T-helper 9 cell (primary cell): ENCODE results near the gene MAP3K3.
"Not testable (repeated sequence)": the region's sequence is repeated elsewhere in the genome, so short reads cannot be mapped to it uniquely, and the experiment has no call there.

Experiments
- DNase-seq: peaks from one replicate; pipeline ENCODE4 v3.0.0-alpha.2; 2020

The MAP3K3 gene

DNA sequence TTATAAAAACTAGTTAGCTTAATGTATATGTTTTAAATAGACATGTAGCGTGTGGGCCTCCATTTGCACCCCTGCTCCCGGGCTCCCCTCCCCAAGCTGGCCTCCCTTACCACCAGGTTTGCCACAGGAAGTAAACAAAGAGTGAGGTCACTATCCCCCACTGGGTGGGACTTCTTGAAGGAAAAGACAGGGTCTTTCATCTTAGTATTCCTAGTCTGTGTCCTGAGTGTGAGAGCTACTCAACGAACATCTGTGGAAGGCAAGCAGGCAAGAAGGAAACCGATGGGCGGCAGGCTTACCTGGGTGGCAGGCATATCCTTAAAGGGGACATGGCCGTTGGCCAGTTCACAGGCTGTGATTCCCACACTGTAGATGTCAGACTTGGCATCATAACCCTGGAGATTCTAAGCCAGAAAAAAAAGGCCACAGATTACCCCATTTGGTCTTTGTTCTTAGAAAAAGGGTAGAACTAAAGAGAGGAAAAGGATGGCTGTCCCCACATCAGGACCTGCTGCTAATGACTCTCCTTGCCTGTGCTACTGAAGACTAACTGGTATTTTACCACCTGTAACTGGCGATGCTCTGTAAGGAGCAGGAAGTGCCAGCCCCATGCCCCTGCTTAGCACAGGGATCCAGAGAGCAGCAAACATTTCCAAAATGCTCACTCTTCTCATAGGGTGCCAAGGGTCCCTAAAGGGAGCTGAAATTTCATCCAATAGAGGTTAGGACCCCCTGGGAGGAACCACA is 84.3 kb downstream of the MAP3K3 start:
- no peak for DNase-seq

DNA sequence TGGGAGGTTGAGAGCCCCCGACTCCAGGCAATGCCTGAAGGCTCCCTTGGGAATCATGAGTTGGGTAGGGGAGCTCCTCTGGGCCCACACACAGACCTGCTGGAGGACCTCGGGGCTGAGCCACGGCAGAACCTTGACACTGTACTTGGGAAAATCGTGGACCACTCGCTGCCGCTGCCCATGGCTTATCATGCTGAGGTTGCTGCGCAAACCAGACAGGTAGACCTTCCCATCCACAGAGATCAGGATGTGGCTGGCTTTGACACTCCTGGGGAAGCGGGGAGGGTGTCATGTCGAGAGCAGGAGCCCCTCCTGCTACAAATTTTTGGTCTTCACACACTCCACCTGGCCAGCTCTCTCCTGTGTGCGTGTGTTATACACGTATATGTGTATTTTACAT is 84.9 kb downstream of the MAP3K3 start:
- DNase-seq, result no peak

DNA sequence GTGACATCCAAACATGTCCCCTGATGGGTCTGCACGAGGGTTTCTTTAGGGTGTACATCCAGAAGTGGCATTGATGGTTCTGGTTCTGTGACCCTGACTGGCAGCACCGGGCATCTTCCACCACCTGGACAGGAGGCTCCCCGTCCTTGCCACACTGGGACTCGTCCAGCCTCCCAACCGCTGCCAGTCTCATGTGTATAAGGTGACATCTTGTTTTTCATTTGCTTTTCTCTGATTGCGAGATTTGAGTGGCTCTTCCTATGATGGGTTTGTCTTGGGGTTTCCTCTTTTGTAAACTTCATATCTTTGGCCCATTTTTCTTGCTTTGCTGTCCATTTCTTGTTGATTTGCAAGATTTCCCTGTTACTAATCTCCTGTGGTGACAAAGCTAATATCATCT is 86.9 kb downstream of the MAP3K3 start:
- no peak for DNase-seq

DNA sequence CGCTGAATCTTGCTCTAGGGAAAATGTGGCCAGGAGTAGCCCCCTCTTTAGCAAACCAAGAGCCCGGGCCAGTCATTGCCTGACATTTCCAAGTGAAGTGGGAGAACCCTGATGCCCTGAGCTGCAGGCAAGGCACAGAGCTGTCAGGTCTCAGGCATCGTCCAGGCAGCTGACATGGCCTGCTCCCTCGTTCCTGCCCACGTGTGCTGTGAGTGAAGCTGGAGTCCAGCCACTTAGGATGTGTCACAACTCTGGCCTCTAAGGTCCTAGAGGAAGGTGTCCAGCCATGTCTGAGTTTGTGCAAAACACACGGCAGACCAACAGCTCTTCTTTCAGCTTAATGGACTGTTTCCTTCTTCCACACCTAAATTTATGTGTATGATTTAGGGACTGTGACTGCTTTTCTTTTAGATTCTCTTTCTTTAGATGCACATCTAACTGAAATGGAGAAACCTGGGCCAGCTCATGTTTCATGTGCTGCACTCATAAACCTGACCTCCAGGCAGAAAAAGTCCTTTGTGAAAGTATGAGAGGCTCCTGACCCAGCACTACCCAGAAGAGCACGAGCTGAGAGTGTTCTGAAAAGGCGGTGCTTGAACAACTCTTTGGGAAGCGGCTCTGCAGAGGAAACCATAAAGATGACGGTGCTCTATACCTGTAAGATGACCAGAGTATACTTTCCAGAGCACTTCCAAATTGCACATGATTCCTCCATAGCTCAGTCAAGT is 92.5 kb downstream of the MAP3K3 start:
- no peak for DNase-seq

DNA sequence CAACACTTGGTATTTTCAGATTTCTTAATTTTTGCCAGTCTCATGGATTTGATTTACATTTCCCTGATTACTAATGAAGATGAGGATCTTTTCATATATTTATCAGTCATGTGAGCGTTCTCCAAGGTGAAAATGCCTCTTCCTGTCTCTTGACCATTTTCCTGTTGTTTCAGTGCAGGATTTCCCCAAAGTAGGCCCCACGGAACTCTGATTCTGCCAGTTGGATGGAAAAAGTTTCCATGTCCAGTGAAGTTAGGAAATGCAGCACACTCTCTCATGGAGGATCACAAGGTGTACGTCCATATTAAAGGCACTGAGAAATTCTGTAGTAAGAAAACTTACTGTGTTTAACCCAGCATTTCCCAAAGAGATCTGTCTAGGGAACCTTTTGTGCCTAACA is 94.2 kb downstream of the MAP3K3 start:
- no peak for DNase-seq

DNA sequence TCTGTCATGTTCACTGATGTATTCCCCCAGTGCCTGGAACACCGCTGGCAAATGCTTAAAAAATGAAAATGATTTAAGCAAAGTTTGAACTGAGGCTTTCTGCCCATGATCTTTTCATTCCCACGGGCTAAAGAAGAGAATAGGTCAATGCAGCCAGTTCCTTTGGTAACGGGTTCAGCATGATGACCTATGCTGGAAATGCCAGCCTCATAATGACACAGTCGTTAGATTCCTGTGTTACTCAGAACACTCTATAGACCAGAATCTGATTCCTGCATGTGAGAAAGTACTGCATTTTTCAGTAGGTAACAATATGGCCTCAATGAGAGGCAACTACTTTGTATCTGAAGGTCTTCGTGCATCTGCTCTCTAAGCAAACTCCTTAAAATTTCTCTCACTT is 96.8 kb downstream of the MAP3K3 start:
- DNase-seq, result no peak

DNA sequence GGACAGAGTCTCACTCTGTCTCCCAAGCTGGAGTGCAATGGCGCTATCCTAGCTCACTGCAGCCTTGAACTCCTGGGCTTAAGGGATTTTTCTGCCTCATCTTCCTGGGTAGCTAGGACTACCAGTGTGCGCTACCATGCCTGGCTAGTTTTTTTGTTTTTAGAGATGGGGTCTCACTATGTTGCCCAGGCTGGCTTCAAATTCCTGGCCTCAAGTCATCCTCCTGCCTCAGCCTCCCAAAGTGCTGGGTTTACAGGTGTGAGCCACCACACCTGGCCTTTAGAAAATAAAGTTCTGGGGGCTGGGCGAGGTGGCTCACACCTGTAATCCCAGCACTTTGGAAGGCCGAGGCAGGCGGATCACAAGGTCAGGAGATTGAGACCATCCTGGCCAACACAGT is 98.0 kb downstream of the MAP3K3 start:
- not testable (repeated sequence) for DNase-seq

DNA sequence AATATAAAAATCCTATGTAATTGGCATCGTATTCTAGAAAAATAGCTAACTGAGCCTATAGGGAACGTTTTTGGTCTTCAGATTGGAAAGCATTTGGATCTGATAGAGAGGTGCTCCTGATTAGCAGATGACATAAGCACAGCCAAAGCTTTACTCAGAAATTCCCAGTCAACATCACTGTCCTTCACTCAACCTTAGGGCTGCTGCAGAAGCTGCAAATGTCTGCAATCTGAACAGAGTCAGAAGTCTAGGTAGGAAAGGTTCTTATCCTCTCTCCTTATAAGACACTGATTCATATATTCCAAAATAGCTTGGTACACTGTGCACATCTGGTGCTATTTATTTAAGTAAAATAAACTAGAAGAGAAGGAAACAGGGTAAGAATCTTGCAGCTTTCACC is 100.2 kb downstream of the MAP3K3 start:
- no peak for DNase-seq

DNA sequence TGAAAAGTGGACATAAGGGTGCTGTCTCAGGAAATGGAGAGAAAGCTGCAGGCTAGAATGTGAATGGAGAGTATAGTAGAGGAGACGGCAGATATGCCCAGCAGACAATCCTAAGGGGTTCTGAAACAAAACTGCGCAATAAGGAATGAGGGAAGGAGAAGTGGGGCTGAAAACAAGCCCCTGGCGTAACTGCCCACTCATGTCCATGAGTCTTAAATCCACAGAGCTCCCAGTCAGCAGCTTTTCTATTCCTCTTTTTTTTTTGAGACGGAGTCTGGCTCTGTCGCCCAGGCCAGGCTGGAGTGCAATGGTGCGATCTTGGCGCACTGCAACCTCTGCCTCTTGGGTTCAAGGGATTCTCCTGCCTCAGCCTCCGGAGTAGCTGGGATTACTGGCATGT is 113.5 kb downstream of the MAP3K3 start:
- DNase-seq, result no peak

DNA sequence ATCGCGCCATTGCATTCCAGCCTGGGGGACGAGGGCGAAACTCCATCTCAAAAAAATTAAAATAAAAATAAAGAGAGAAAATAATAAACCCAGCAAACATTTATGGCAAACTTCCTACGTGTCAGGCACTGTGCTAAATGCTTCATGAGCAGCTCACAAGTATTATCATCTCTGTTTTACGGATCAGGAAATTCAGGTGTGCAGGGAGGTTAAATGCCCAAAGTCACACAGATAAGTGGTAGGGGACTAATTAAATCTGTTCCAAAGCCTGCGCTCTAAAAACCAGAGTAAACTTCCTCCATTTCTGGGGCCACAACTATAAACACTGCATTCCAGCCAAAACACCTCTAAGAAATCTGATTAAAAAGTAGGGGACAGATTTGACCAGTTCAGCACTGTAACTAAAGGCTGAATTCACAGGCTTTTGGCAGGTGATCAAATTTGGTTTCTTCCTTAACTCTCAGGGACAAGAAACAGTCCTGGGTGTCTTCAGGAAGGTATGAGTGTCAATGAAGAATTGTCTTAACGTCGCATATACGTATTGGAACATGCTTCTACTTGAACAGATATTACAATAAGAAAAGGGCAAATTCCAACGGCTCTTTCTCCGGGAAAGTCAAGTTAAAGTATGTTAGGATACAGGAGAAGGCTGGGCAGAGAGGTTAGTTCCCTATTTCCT is 118.4 kb downstream of the MAP3K3 start:
- no peak for DNase-seq

DNA sequence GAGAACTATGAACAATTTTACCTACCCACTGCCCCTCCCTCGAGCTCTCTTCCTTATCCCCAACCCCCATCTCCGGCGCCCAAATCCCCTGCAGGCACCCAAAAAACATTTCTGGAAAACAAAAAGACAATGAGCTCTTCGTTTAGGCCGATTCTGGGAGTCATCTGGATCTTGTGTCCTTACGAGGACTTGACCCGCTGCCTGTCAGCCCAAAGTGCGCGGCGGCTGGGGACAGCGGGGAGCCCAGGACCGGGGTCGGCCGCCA is 118.9 kb downstream of the MAP3K3 start:
- DNase-seq, result no peak

DNA sequence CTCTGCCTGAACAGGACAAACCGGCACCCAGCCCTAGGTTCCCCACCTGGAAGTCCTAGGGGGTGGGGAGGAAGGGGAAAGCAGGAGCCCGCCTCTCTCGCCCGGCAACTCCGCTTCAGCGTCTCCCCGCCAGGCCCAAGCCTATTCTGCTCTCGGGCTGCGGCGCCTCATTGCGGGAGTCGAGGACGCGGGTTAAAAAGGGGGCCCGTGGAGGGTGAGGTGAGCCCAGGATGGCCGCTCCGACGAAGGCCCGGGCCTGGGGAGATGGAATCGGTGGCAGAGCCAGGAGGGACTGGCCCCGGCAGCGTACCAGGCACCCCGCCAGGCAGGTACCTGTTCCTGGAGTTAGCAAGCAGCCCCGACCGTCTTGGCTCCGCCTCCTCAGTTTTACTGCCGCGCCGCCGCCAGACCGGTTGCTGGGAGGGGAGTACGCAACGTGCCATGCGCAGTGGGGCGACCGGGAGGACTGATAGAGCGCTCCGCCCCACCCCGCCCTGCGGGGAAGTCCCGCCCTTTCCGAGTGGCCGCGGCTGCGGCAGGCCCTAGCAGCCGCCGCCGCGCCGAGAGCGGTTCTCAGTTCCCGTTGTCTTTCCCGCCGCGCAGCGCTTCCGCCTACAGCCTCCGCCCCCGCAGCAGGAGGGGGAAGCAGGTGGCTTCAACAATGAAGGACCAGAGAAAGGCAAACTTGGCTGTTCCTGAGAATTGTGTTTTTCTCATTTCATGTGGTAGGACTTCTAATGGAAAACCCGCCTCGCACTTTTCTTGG is 119.4 kb downstream of the MAP3K3 start, which contains the start of gene STRADA:
TSS of gene STRADA (minus strand) at position 392 of the 766 bp plus-strand sequence. CDS start 13,430 bp downstream, outside the sequence.
- DNase-seq, result peak; percentile 98
